Trophoblast cell (in vitro differentiated cells and primary cell): ENCODE results near the gene ZNF37A.

ENCODE experiments used
- DNase-seq, 2 donors: peaks; one replicate each; pipeline ENCODE4 v3.0.0-alpha.2; 2016
- H2AFZ ChIP-seq: 2 replicates; pipeline ENCODE4 v1.6.1; 2013; ENCODE audit warnings: low read length, moderate library complexity, mild to moderate bottlenecking; ENCODE audit not compliant: insufficient read depth, poor library complexity
- H2AK5ac ChIP-seq: 2 replicates; pipeline ENCODE4 v1.6.1; 2013; ENCODE audit warnings: mild to moderate bottlenecking, low read length
- H2BK120ac ChIP-seq: 2 replicates; pipeline ENCODE4 v1.6.1; 2013; ENCODE audit warnings: low read length, mild to moderate bottlenecking, moderate library complexity; ENCODE audit not compliant: insufficient read depth, poor library complexity
- H2BK12ac ChIP-seq: 2 replicates; pipeline ENCODE4 v1.6.1; 2013; ENCODE audit warnings: mild to moderate bottlenecking, low read length, moderate library complexity
- H2BK5ac ChIP-seq: 2 replicates; pipeline ENCODE4 v1.6.1; 2013; ENCODE audit warnings: low read length, low read depth, moderate library complexity, mild to moderate bottlenecking; ENCODE audit not compliant: poor library complexity
- H3K14ac ChIP-seq: 2 replicates; pipeline ENCODE4 v1.6.1; 2013; ENCODE audit warnings: mild to moderate bottlenecking, low read length
- H3K18ac ChIP-seq: 2 replicates; pipeline ENCODE4 v1.6.1; 2013; ENCODE audit warnings: mild to moderate bottlenecking, low read length
- H3K23ac ChIP-seq: 2 replicates; pipeline ENCODE4 v1.6.1; 2013; ENCODE audit warnings: low read length
- H3K27ac ChIP-seq: 2 replicates; pipeline ENCODE4 v1.5.1; 2013; ENCODE audit warnings: low read depth, mild to moderate bottlenecking, inconsistent platforms, low read length, moderate library complexity
- H3K27me3 ChIP-seq: 2 replicates; pipeline ENCODE4 v1.6.1; 2013; ENCODE audit warnings: inconsistent platforms, mild to moderate bottlenecking, low read length, moderate library complexity; ENCODE audit not compliant: insufficient read depth
- H3K36me3 ChIP-seq, 2 experiments: 1 replicate in 1 of 2; 2 replicates in 1 of 2; pipeline ENCODE4 v1.6.1; 2013; ENCODE audit warnings: low read length in 2 of 2, mild to moderate bottlenecking in 2 of 2, moderate library complexity in 1 of 2; ENCODE audit not compliant: insufficient read depth in 2 of 2, control insufficient read depth in 1 of 2
- H3K4ac ChIP-seq: 2 replicates; pipeline ENCODE4 v1.6.1; 2013; ENCODE audit warnings: low read depth, mild to moderate bottlenecking, low read length, moderate library complexity
- H3K4me1 ChIP-seq, 2 experiments: 1 replicate in 1 of 2; 2 replicates in 1 of 2; pipeline ENCODE4 v1.6.1; 2013; ENCODE audit warnings: low read length in 2 of 2, mild to moderate bottlenecking in 2 of 2, moderate library complexity in 1 of 2; ENCODE audit not compliant: insufficient read depth in 2 of 2, control insufficient read depth in 1 of 2
- H3K4me2 ChIP-seq: 2 replicates; pipeline ENCODE4 v1.6.1; 2013; ENCODE audit warnings: inconsistent platforms, mild to moderate bottlenecking, low read length, moderate library complexity
- H3K4me3 ChIP-seq: 2 replicates; pipeline ENCODE4 v1.5.1; 2013; ENCODE audit warnings: mild to moderate bottlenecking, low read depth, low read length, inconsistent platforms
- H3K79me1 ChIP-seq: one replicate; pipeline ENCODE4 v1.6.1; 2013; ENCODE audit warnings: low read length
- H3K79me2 ChIP-seq: 2 replicates; pipeline ENCODE4 v1.6.1; 2013; ENCODE audit warnings: low read length, mild to moderate bottlenecking; ENCODE audit not compliant: control insufficient read depth, insufficient read depth, poor library complexity
- H3K9ac ChIP-seq: 2 replicates; pipeline ENCODE4 v1.6.1; 2013; ENCODE audit warnings: mild to moderate bottlenecking, low read length
- H3K9me3 ChIP-seq: 2 replicates; pipeline ENCODE4 v1.6.1; 2013; ENCODE audit warnings: low read depth, mild to moderate bottlenecking, control low read depth, inconsistent platforms, low read length; ENCODE audit not compliant: insufficient read depth
- H4K12ac ChIP-seq: 2 replicates; pipeline ENCODE4 v1.6.1; 2013; ENCODE audit warnings: low read depth, mild to moderate bottlenecking, low read length, moderate library complexity
- H4K8ac ChIP-seq: 2 replicates; pipeline ENCODE4 v1.6.1; 2013; ENCODE audit warnings: low read depth, mild to moderate bottlenecking, low read length, moderate library complexity
- H4K91ac ChIP-seq: one replicate; pipeline ENCODE4 v1.6.1; 2013; ENCODE audit warnings: low read depth, mild to moderate bottlenecking, low read length, moderate library complexity
- WGBS: extraction: QIAGEN DNeasy Blood & Tissue Kit; methylation state at CpG from one replicate; pipeline ENCODE4 v1.1.7; 2013; ENCODE audit warnings: missing lambda C conversion rate; ENCODE audit not compliant: insufficient read length, insufficient coverage; ENCODE audit errors: extremely low coverage; 5-methylcytosine and 5-hydroxymethylcytosine counted together

ZNF37A gene

DNA sequence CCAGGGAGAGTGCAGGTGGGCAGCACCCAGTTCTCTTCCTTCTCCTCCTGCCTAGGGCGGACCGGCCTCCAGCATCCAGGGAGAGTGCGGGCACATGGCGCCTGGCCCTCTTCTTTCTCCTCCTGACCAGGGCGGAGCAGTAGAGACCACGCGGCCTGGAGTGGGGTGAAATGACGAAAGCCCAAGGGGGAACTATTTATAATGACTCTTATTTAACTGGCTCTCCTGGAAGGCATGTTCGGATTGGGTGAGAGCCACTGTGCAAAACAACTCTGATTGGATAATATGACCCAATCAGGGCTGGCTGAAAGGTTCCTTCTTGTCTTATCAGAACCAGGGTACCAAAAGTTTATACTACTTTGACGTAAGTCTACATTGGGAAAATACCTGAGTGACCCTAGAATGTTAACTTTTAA, 63.1 kb downstream of the ZNF37A start:
- Histone ChIP-seq H3K79me2 (no peaks in the 10 kb centered on the region), H3K4me1 (no peaks in the 10 kb centered on the region), H4K91ac (no peak overlapping the region), H2BK5ac (no peak overlapping the region), H3K27ac (no peak overlapping the region), H4K8ac (no peak overlapping the region), H2BK120ac (no peak overlapping the region), H3K27me3 (no peaks in the 10 kb centered on the region), H3K23ac (no peak overlapping the region), H2BK12ac (no peak overlapping the region), H3K4me3 (no peak overlapping the region), H4K12ac (no peak overlapping the region), H3K18ac (no peak overlapping the region), H2AK5ac (no peak overlapping the region), H3K14ac (no peak overlapping the region), H3K4me2 (no peak overlapping the region), H3K36me3 (no peaks in the 10 kb centered on the region), H3K79me1 (no peaks in the 10 kb centered on the region), H2AFZ (no peak overlapping the region), H3K4ac (no peak overlapping the region), H3K9me3 (peaks cover 26% of the 10 kb centered on the region), H3K9ac (no peak overlapping the region)
- WGBS, result no CpG with 5 or more reads among the region's 10 CpGs
- DNase-seq, result no peak

DNA sequence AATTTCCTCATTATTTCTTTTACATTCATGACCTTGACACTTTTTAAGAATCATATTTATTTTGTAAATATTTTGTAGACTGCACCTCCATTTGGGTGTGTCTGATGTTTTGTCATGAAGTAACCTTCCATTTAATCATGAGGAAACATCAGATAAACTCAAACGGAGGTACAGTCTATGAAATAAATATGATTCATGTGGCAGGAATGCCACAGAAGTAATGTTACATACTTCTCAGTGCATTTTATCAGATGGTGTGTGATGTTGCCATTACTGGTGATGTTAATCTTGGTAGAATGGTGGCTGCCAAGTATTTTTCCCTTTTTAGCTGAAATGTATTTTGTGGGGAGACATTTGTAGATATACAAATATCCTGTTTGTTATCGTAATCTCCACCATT, 64.9 kb downstream of the ZNF37A start:
- Histone ChIP-seq H2BK120ac (no peak overlapping the region), H4K8ac (no peak overlapping the region), H3K9ac (no peak overlapping the region), H3K4me1 (no peaks in the 10 kb centered on the region), H3K23ac (no peak overlapping the region), H3K4me2 (no peak overlapping the region), H3K9me3 (peaks cover 20% of the 10 kb centered on the region), H3K14ac (no peak overlapping the region), H4K12ac (no peak overlapping the region), H2BK12ac (no peak overlapping the region), H3K18ac (no peak overlapping the region), H3K79me2 (no peaks in the 10 kb centered on the region), H3K79me1 (no peaks in the 10 kb centered on the region), H3K4me3 (no peak overlapping the region), H2BK5ac (no peak overlapping the region), H4K91ac (no peak overlapping the region), H2AK5ac (no peak overlapping the region), H3K36me3 (no peaks in the 10 kb centered on the region), H3K27ac (no peak overlapping the region), H3K4ac (no peak overlapping the region), H3K27me3 (no peaks in the 10 kb centered on the region), H2AFZ (no peak overlapping the region)
- peak in 1 of 2 donors; percentile 49 for DNase-seq
- no CpG with 5 or more reads among the region's 2 CpGs for WGBS

DNA sequence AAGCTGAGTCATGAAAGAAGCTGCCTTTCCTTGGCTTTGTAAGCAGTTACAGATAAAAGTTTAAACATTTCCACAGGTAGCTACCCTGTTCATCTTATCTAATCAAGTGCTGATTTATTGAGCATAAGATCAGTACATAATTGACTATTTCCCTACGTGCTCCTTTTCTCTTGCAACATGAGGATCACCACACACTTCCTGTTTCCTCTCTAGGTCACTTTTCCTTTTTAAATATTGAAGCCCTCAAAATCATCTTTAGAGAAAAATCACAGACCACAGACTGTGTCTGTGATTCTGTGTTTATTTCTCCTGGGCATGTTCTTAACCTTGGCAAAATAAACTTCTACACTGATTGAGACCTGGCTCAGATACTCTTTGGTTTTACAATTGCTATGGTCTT, 69.5 kb downstream of the ZNF37A start:
- no peak overlapping the region for H2AK5ac ChIP-seq
- no peak overlapping the region for H2BK5ac ChIP-seq
- no peak overlapping the region for H4K8ac ChIP-seq
- peaks cover 15% of the 10 kb centered on the region for H3K9me3 ChIP-seq
- no CpG with 5 or more reads among the region's 1 CpG for WGBS
- no peak overlapping the region for H3K4ac ChIP-seq
- H3K23ac ChIP-seq, result no peak overlapping the region
- no peaks in the 10 kb centered on the region for H3K36me3 ChIP-seq
- DNase-seq, result no peak
- H3K4me3 ChIP-seq, result no peak overlapping the region
- H2BK12ac ChIP-seq, result no peak overlapping the region
- no peaks in the 10 kb centered on the region for H3K27me3 ChIP-seq
- no peak overlapping the region for H3K9ac ChIP-seq
- H3K4me2 ChIP-seq, result no peak overlapping the region
- no peak overlapping the region for H2AFZ ChIP-seq
- H4K91ac ChIP-seq, result no peak overlapping the region
- no peak overlapping the region for H2BK120ac ChIP-seq
- H3K79me1 ChIP-seq, result no peaks in the 10 kb centered on the region
- no peak overlapping the region for H3K14ac ChIP-seq
- H4K12ac ChIP-seq, result no peak overlapping the region
- no peak overlapping the region for H3K27ac ChIP-seq
- no peaks in the 10 kb centered on the region for H3K79me2 ChIP-seq
- no peaks in the 10 kb centered on the region for H3K4me1 ChIP-seq
- no peak overlapping the region for H3K18ac ChIP-seq

DNA sequence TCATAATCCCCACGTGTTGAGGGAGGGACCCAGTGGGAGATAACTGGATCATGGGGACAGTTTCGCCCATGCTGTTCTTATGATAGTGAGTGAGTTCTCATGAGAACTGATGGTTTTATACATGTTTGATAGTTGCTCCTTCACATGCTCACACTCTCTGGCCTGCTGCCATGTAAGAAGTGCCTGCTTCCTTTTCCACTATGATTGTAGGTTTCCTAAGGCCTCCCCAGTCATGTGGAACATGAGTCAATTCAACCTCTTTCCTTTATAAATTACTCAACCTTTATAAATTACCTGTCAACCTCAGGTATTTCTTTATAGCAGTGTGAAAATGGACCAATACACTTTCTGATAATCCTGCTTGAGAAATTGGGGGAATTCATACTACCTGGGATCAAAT, 80.2 kb downstream of the ZNF37A start:
- Histone ChIP-seq H2AK5ac (no peak overlapping the region), H2BK5ac (no peak overlapping the region), H3K14ac (no peak overlapping the region), H2BK12ac (no peak overlapping the region), H2AFZ (no peak overlapping the region), H3K9ac (no peak overlapping the region), H3K79me1 (no peaks in the 10 kb centered on the region), H3K79me2 (no peaks in the 10 kb centered on the region), H4K91ac (no peak overlapping the region), H3K27me3 (no peaks in the 10 kb centered on the region), H3K4me2 (no peak overlapping the region), H2BK120ac (no peak overlapping the region), H3K36me3 (no peaks in the 10 kb centered on the region), H3K23ac (no peak overlapping the region), H3K18ac (no peak overlapping the region), H3K4me1 (no peaks in the 10 kb centered on the region), H4K8ac (no peak overlapping the region), H3K4me3 (no peak overlapping the region), H3K9me3 (peaks cover 13% of the 10 kb centered on the region), H3K4ac (no peak overlapping the region), H3K27ac (no peak overlapping the region), H4K12ac (no peak overlapping the region)
- no peak for DNase-seq
- no CpG with 5 or more reads among the region's 2 CpGs for WGBS
